ENCODE data around the gene CDH15.

DNA sequence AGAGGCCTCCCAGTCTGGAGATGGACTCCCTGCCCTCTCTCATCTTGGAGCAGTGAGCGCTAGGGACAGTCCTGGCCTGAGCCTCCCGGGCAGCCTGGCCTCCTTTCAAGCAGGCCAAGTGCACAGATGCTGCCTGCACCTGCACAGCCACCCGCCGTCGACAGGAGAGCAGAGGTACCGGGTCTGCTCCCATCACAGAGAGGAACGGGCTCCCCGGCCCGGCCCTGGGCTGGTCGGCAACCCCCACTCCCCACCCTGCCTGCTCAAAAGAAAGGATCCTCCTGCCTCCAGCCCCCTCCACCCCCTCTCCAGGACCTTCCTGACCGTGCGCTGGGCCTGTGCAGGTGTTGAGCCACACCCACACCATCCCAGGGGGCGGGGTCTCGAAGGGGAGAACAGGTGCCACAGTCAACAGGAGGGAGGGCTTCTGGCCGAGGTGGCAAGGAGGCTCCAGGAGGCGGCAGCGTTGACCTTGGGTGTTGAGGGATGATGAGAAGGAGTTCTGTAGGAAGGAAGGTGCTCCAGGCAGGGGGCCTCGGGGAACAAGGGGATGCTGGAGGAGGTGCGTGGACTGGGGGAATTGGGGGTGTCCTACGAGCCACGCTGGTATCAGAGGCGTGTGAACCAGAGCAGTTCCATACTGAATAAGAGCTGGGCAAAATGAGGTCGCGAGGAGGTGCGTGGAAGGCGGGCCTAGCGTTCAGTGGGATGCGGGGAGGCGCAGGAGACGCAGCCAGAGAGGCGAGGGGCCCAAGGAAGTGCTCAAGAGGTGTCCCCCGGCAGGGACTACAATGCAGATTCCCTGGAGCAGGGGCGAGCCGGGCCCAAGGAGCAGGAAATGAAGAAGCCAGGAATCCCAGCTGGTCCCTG lies 967 bp upstream of the CDH15 start:
- TF ChIP-seq, protein P1, sequence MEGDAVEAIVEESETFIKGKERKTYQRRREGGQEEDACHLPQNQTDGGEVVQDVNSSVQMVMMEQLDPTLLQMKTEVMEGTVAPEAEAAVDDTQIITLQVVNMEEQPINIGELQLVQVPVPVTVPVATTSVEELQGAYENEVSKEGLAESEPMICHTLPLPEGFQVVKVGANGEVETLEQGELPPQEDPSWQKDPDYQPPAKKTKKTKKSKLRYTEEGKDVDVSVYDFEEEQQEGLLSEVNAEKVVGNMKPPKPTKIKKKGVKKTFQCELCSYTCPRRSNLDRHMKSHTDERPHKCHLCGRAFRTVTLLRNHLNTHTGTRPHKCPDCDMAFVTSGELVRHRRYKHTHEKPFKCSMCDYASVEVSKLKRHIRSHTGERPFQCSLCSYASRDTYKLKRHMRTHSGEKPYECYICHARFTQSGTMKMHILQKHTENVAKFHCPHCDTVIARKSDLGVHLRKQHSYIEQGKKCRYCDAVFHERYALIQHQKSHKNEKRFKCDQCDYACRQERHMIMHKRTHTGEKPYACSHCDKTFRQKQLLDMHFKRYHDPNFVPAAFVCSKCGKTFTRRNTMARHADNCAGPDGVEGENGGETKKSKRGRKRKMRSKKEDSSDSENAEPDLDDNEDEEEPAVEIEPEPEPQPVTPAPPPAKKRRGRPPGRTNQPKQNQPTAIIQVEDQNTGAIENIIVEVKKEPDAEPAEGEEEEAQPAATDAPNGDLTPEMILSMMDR (IDR thresholded peaks at IDR 0.05), result no peak
- no peak for TF ChIP-seq EZH2 (IDR thresholded peaks at IDR 0.05; ENCODE audit: borderline replicate concordance, insufficient read depth, low read depth, low read length, poor library complexity, severe bottlenecking)
